Breast epithelium (tissue), 3 donors: Measurements from ENCODE around the gene HOXC11.

ENCODE experiments used
- CTCF ChIP-seq, 3 donors: fragments of 450-650 bp; IDR thresholded peaks; one replicate each; pipeline ENCODE4 v1.5.1; 2016 to 2017; ENCODE audit warnings: antibody characterized with exemption in 3 of 3, mild to moderate bottlenecking in 3 of 3, moderate library complexity in 3 of 3
- POLR2AphosphoS5 ChIP-seq, 3 donors: sonication (generic); formaldehyde crosslinking; IDR thresholded peaks; one replicate each; pipeline ENCODE4 v1.6.1; 2017; ENCODE audit warnings: antibody characterized with exemption in 3 of 3

DNA sequence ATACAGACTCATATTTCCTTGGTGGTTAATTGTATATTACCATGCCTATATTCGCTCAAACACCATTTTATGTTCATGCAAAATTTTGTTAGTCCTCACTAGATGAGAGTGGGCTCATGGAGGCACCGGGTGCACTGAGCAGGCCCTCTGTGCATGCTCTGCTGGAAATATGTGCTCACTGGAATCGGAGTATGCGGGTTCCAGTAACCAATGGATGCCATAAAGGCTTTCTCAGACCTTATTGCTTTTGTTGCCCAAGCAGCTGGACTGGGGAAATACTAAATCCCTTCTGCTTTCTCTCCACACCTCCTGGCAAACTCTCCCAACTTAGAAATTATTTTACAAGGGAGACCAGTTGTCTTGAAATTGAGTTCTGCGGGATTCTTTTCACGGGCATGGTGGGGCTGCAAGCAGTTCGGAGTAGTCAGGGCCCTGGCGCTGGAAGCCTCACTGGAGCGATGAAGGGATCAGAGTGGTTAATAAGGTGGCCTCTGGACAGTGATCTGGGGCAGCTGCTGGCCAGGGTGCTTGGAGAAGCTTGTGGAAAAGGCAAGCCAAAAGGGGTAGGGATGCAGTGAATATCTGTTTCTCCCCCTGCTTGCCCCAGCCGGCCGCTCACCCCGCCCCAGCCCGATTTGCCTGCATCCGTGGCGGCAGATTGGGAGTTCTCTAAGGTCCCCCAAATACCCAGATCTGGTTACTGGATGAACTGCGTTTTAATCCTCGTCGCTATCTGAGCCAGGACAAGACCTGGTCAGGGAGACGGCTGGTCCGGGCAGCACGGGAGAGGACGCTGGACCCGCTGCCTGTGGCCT is 47.9 kb downstream of the HOXC11 start:
- TF ChIP-seq CTCF (IDR thresholded peaks at IDR 0.05), result no peak
- no peak for TF ChIP-seq POLR2AphosphoS5 (IDR thresholded peaks at IDR 0.05)
